Peyer's patch (tissue), 4 donors: ENCODE data around the gene LIME1.

Experiments
- CTCF ChIP-seq, 6 experiments: fragments of 450-650 bp in 4 of 6; fragments of 200-600 bp in 2 of 6; sonication (generic) in 1 of 6; IDR thresholded peaks; one replicate each; pipeline ENCODE4 v1.5.1; 2017 to 2019; ENCODE audit warnings: antibody characterized with exemption in 6 of 6, mild to moderate bottlenecking in 3 of 6, moderate library complexity in 1 of 6
- POLR2A ChIP-seq, 2 donors: fragments of 450-650 bp; IDR thresholded peaks; one replicate each; pipeline ENCODE4 v1.5.1; 2017; ENCODE audit warnings: antibody characterized with exemption in 2 of 2, mild to moderate bottlenecking in 2 of 2, moderate library complexity in 2 of 2

GRCh38 chr20:63750807-63751470, 14.5 kb downstream of the LIME1 start:
- TF ChIP-seq CTCF (IDR thresholded peaks at IDR 0.05) (no peak), POLR2A (IDR thresholded peaks at IDR 0.05) (no peak)
